ENCODE results near the gene AK4. TPM values are rescaled to one million over a fixed set of nuclear protein-coding genes. Genes with fewer than 3 reads are reported as not detected.

The AK4 gene
- total RNA-seq, 1 experiment from 2014 or later = 131 TPM

- H3K36me3 ChIP-seq (ENCODE audit: control insufficient read depth, insufficient read depth, low read length) = no peaks in the 10 kb centered on the region
- H3K36me3 Mint-ChIP-seq (ENCODE audit: insufficient read depth, unreplicated experiment) = peaks cover 43% of the 10 kb centered on the region
- no peaks in the 10 kb centered on the region for H3K9me3 ChIP-seq
- H3K4me1 Mint-ChIP-seq (ENCODE audit: low read depth, unreplicated experiment) = peaks cover 4% of the 10 kb centered on the region
- H3K27me3 ChIP-seq (replicated peaks; ENCODE audit: control insufficient read depth, insufficient read depth, low read length) = no peaks in the 10 kb centered on the region
- DNase-seq = no peak
- H3K4me3 ChIP-seq (ENCODE audit: low read depth, low read length) = no peak overlapping the region
- H3K4me1 ChIP-seq = no peaks in the 10 kb centered on the region; the same call in 1 of the 2 replicates
- CTCF ChIA-PET = interaction anchor here (0.6 kb wide), 1 partner anchor 15 kb away, joined by 3 read pairs; no protein-coding TSS in a partner anchor
- intact Hi-C loops (cut with micrococcal nuclease; ENCODE audit: unreplicated experiment) = no loop called here
- H3K27ac Mint-ChIP-seq (ENCODE audit: unreplicated experiment) = no peak overlapping the region
- POLR2A ChIA-PET = no interaction called here
- no peak overlapping the region for H3K4me3 Mint-ChIP-seq (ENCODE audit: unreplicated experiment)
- no TSS peak for BruUV-seq (replicated peaks)
- H3K27me3 Mint-ChIP-seq (ENCODE audit: insufficient read depth, unreplicated experiment) = no peaks in the 10 kb centered on the region
- TF ChIP-seq CTCF (IDR thresholded peaks at IDR 0.05; ENCODE audit: insufficient read depth in 1 of 2, low read depth in 1 of 2, low read length in 1 of 2, severe bottlenecking in 1 of 2, unreplicated experiment in 1 of 2) = no peak
- H3K9me3 Mint-ChIP-seq (ENCODE audit: unreplicated experiment) = no peaks in the 10 kb centered on the region
These were observed 73.8 kb downstream of the AK4 start for GRCh38 chr1:65221638-65222339.

- POLR2A ChIA-PET = no interaction called here
- H3K36me3 ChIP-seq (ENCODE audit: control insufficient read depth, insufficient read depth, low read length) = no peaks in the 10 kb centered on the region
- Mint-ChIP-seq H3K27ac (ENCODE audit: unreplicated experiment) (no peak overlapping the region), H3K36me3 (ENCODE audit: insufficient read depth, unreplicated experiment) (peaks cover 44% of the 10 kb centered on the region), H3K9me3 (ENCODE audit: unreplicated experiment) (no peaks in the 10 kb centered on the region), H3K4me3 (ENCODE audit: unreplicated experiment) (no peak overlapping the region), H3K27me3 (ENCODE audit: insufficient read depth, unreplicated experiment) (no peaks in the 10 kb centered on the region), H3K4me1 (ENCODE audit: low read depth, unreplicated experiment) (no peaks in the 10 kb centered on the region)
- no peaks in the 10 kb centered on the region for H3K27me3 ChIP-seq (replicated peaks; ENCODE audit: control insufficient read depth, insufficient read depth, low read length)
- H3K4me3 ChIP-seq (ENCODE audit: low read depth, low read length) = no peak overlapping the region
- H3K4me1 ChIP-seq = no peaks in the 10 kb centered on the region
- intact Hi-C loops (cut with micrococcal nuclease; ENCODE audit: unreplicated experiment) = no loop called here
- no TSS peak for BruUV-seq (replicated peaks)
- H3K9me3 ChIP-seq = no peaks in the 10 kb centered on the region
- CTCF ChIA-PET = no interaction called here
- TF ChIP-seq CTCF (IDR thresholded peaks at IDR 0.05; ENCODE audit: insufficient read depth in 1 of 2, low read depth in 1 of 2, low read length in 1 of 2, severe bottlenecking in 1 of 2, unreplicated experiment in 1 of 2) = no peak
- no peak for DNase-seq
These were observed 74.4 kb downstream of the AK4 start for GRCh38 chr1:65222340-65222940.

- CTCF ChIA-PET = no interaction called here
These were observed 76.7 kb downstream of the AK4 start for GRCh38 chr1:65224681-65225091.

More at GRCh38 chr1:65224681-65225091, 76.7 kb downstream of the AK4 start:
- intact Hi-C loops (cut with micrococcal nuclease; ENCODE audit: unreplicated experiment) = no loop called here
- no peaks in the 10 kb centered on the region for H3K27me3 ChIP-seq (replicated peaks; ENCODE audit: control insufficient read depth, insufficient read depth, low read length)
- no peaks in the 10 kb centered on the region for H3K9me3 ChIP-seq
- Mint-ChIP-seq H3K27me3 (ENCODE audit: insufficient read depth, unreplicated experiment) (no peaks in the 10 kb centered on the region), H3K4me1 (ENCODE audit: low read depth, unreplicated experiment) (peaks cover under 1% of the 10 kb centered on the region), H3K4me3 (ENCODE audit: unreplicated experiment) (no peak overlapping the region), H3K9me3 (ENCODE audit: unreplicated experiment) (no peaks in the 10 kb centered on the region), H3K27ac (ENCODE audit: unreplicated experiment) (no peak overlapping the region), H3K36me3 (ENCODE audit: insufficient read depth, unreplicated experiment) (peaks cover 36% of the 10 kb centered on the region)
- H3K4me1 ChIP-seq = peaks cover 6% of the 10 kb centered on the region; the same call in 1 of the 2 replicates
- no peak for TF ChIP-seq CTCF (IDR thresholded peaks at IDR 0.05; ENCODE audit: insufficient read depth in 1 of 2, low read depth in 1 of 2, low read length in 1 of 2, severe bottlenecking in 1 of 2, unreplicated experiment in 1 of 2)
- H3K36me3 ChIP-seq (ENCODE audit: control insufficient read depth, insufficient read depth, low read length) = no peaks in the 10 kb centered on the region
- no TSS peak for BruUV-seq (replicated peaks)
- no peak overlapping the region for H3K4me3 ChIP-seq (ENCODE audit: low read depth, low read length)
- no peak for DNase-seq
- POLR2A ChIA-PET = no interaction called here
